B cell (primary cell): ENCODE measurements around the gene STOML1. TPM values are rescaled to one million over a fixed set of nuclear protein-coding genes. Genes with fewer than 3 reads are reported as not detected.

Experiments
- ATAC-seq: fragments of 200-7000 bp; cut with Tn5 transposase; one replicate; pipeline ENCODE4 v1.10.0; 2021; ENCODE audit warnings: low read depth, mild to moderate bottlenecking, moderate number of reproducible peaks, moderate library complexity
- CTCF ChIA-PET: fragments of 350-600 bp; sonication (Branson Sonifier 250); formaldehyde crosslinking; loops from one replicate; lab custom pipeline; 2021; ENCODE audit warnings: antibody characterized with exemption, inconsistent platforms; lab: Charles Lee
- POLR2A ChIA-PET: fragments of 350-600 bp; sonication (Branson Sonifier 250); formaldehyde crosslinking; loops from one replicate; lab custom pipeline; 2021; ENCODE audit warnings: antibody characterized with exemption; lab: Charles Lee
- DNase-seq: peaks from one replicate; pipeline ENCODE4 v3.0.0; 2013
- H2AFZ ChIP-seq: 2 replicates; pipeline ENCODE4 v1.6.1; 2012; ENCODE audit warnings: mild to moderate bottlenecking, low read depth, low read length; ENCODE audit not compliant: insufficient read depth, poor library complexity, severe bottlenecking
- H3K27ac ChIP-seq, 2 donors: 1 replicate in 1 of 2; 2 replicates in 1 of 2; pipeline ENCODE4 v1.5.1; 2012 to 2013; ENCODE audit warnings: low read length in 2 of 2, mild to moderate bottlenecking in 2 of 2, moderate library complexity in 1 of 2
- H3K27me3 ChIP-seq, 4 experiments: fragments of 200-600 bp in 1 of 4; sonication (generic) in 1 of 4; replicated peaks in 1 of 4; 1 replicate in 2 of 4; 2 replicates in 2 of 4; pipeline versions ENCODE4 v1.6.1 to v1.7.0; 2013 to 2016; ENCODE audit warnings: low read length in 3 of 4, mild to moderate bottlenecking in 2 of 4, mixed read lengths in 1 of 4, moderate library complexity in 1 of 4; ENCODE audit not compliant: insufficient read depth in 4 of 4, control insufficient read depth in 3 of 4; ENCODE audit errors: control extremely low read depth in 1 of 4
- H3K36me3 ChIP-seq, 2 experiments: replicated peaks in 1 of 2; 1 replicate in 1 of 2; 2 replicates in 1 of 2; pipeline versions ENCODE4 v1.6.1 to v1.7.1; 2013; ENCODE audit warnings: low read length in 1 of 2; ENCODE audit not compliant: insufficient read depth in 2 of 2, control insufficient read depth in 1 of 2; ENCODE audit errors: control extremely low read depth in 1 of 2, extremely low read depth in 1 of 2
- H3K4me1 ChIP-seq, 2 donors: fragments of 200-600 bp in 1 of 2; sonication (generic) in 1 of 2; 1 replicate in 1 of 2; 2 replicates in 1 of 2; pipeline versions ENCODE4 v1.5.1 to v1.6.1; 2013 to 2017; ENCODE audit warnings: low read length in 2 of 2; ENCODE audit not compliant: control insufficient read depth in 2 of 2, insufficient read depth in 2 of 2
- H3K4me2 ChIP-seq: replicated peaks from 2 replicates; pipeline ENCODE3; 2012; ENCODE audit warnings: mild to moderate bottlenecking, low read depth, low read length; ENCODE audit not compliant: poor library complexity, severe bottlenecking
- H3K4me3 ChIP-seq, 5 experiments: fragments of 200-600 bp in 1 of 5; sonication (generic) in 1 of 5; 1 replicate in 3 of 5; 2 replicates in 2 of 5; pipeline versions ENCODE4 v1.5.1 to v1.7.0; 2011 to 2016; ENCODE audit warnings: low read length in 4 of 5, mild to moderate bottlenecking in 4 of 5, low read depth in 2 of 5, control low read depth in 1 of 5, moderate library complexity in 1 of 5; ENCODE audit not compliant: insufficient read depth in 1 of 5; ENCODE audit errors: control extremely low read depth in 1 of 5, extremely low read depth in 1 of 5
- H3K79me2 ChIP-seq: fragments of 200-600 bp; sonication (generic); one replicate; pipeline ENCODE4 v1.6.0; 2016; ENCODE audit warnings: low read length; ENCODE audit not compliant: control insufficient read depth, insufficient read depth
- H3K9ac ChIP-seq: fragments of 200-600 bp; sonication (generic); 2 replicates; pipeline ENCODE4 v1.6.1; 2017; ENCODE audit warnings: mild to moderate bottlenecking, low read length, moderate library complexity
- H3K9me3 ChIP-seq, 3 donors: one replicate each; pipeline versions ENCODE4 v1.6.1 to v1.7.1; 2013; ENCODE audit warnings: low read length in 2 of 3; ENCODE audit not compliant: control insufficient read depth in 2 of 3, insufficient read depth in 1 of 3; ENCODE audit errors: control extremely low read depth in 1 of 3
- H4K20me1 ChIP-seq: 2 replicates; pipeline ENCODE4 v1.6.0; 2012; ENCODE audit warnings: mild to moderate bottlenecking, low read length; ENCODE audit not compliant: insufficient read depth, control insufficient read depth, poor library complexity, severe bottlenecking
- H3K27ac Mint-ChIP-seq: one replicate; pipeline ENCODE4 v1.8.0; 2021; ENCODE audit warnings: mixed read lengths
- H3K27me3 Mint-ChIP-seq: one replicate; pipeline ENCODE4 v1.8.0; 2021; ENCODE audit warnings: mixed read lengths
- H3K4me1 Mint-ChIP-seq: one replicate; pipeline ENCODE4 v1.8.0; 2021; ENCODE audit warnings: mixed read lengths
- H3K4me3 Mint-ChIP-seq: one replicate; pipeline ENCODE4 v1.8.0; 2021; ENCODE audit warnings: mixed read lengths
- H3K9me3 Mint-ChIP-seq: one replicate; pipeline ENCODE4 v1.8.0; 2022; ENCODE audit warnings: mixed read lengths; ENCODE audit not compliant: insufficient read depth
- EZH2 ChIP-seq: IDR thresholded peaks from 2 replicates; pipeline ENCODE4 v1.6.1; 2012; ENCODE audit warnings: borderline replicate concordance, low read depth, mild to moderate bottlenecking, moderate library complexity, low read length; ENCODE audit not compliant: insufficient read depth, poor library complexity, severe bottlenecking
- WGBS: methylation state at CpG from one replicate; pipeline ENCODE4 v1.1.5; 2013; ENCODE audit warnings: missing lambda C conversion rate; ENCODE audit not compliant: insufficient coverage; 5-methylcytosine and 5-hydroxymethylcytosine counted together
- intact Hi-C: fragments of 100-400 bp; cut with micrococcal nuclease; formaldehyde crosslinking; loops from one replicate; pipeline ENCODE4 v1.10.0; 2022
- polyA plus RNA-seq: library from polyadenylated mRNA; depleted of rRNA; stranded (reverse); fragments of >200 nt; gene quantifications from 2 replicates; pipeline ENCODE4 v1.2.3, GENCODE V29; 2012
- total RNA-seq, 2 donors: library from RNA; stranded (reverse); fragments of 120-200 nt in 1 of 2; gene quantifications; 1 replicate in 1 of 2; 2 replicates in 1 of 2; pipeline versions ENCODE4 v1.2.3 to v1.2.4, GENCODE V29; 2013 to 2022
- TF ChIP-seq, protein P1 (sequence below): fragments of 200-600 bp; IDR thresholded peaks from one replicate; pipeline ENCODE4 v1.8.0; 2022; ENCODE audit warnings: antibody characterized with exemption, mild to moderate bottlenecking

STOML1 gene
- total and polyA plus RNA-seq, 2 donors (not counting 1 experiment from before 2014, with no cell fraction given), result 6.2 to 11.3 TPM

DNA sequence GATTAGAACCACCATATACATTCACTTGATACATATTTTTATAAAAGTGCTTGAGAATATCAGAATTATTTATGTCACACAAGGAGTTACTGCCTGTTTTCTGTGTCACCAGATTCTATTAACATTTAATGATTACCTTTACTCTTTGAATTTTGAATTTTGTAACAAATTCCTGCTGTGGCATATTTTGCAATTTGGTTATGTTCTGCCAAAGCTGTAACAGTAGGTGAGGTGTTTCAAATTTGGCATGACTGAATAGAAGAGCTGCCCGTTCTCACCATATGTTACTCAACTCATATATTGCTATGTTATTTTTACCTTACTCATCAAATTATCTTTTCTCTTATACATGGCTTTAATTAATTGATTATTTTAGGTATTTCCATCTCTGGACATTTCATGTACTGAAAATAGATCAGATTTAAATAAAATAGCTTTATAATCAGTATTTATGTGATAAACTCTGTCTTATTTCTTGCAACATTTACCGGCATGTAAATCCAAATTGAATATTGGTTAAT, 21.3 kb upstream of the STOML1 start:
- H3K36me3 ChIP-seq, result peaks cover 0 to 36% of the 10 kb centered on the region in 2 experiments
- Mint-ChIP-seq H3K4me1 (peaks cover 34% of the 10 kb centered on the region), H3K27ac (no peak overlapping the region), H3K9me3 (no peaks in the 10 kb centered on the region), H3K27me3 (no peaks in the 10 kb centered on the region), H3K4me3 (no peak overlapping the region)
- peaks cover 94% of the 10 kb centered on the region for H3K79me2 ChIP-seq
- H3K4me2 ChIP-seq, result no peak overlapping the region
- no peak for TF ChIP-seq EZH2
- TF ChIP-seq, protein P1, sequence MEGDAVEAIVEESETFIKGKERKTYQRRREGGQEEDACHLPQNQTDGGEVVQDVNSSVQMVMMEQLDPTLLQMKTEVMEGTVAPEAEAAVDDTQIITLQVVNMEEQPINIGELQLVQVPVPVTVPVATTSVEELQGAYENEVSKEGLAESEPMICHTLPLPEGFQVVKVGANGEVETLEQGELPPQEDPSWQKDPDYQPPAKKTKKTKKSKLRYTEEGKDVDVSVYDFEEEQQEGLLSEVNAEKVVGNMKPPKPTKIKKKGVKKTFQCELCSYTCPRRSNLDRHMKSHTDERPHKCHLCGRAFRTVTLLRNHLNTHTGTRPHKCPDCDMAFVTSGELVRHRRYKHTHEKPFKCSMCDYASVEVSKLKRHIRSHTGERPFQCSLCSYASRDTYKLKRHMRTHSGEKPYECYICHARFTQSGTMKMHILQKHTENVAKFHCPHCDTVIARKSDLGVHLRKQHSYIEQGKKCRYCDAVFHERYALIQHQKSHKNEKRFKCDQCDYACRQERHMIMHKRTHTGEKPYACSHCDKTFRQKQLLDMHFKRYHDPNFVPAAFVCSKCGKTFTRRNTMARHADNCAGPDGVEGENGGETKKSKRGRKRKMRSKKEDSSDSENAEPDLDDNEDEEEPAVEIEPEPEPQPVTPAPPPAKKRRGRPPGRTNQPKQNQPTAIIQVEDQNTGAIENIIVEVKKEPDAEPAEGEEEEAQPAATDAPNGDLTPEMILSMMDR, result no peak
- no peak for DNase-seq
- WGBS, result no CpG with 5 or more reads among the region's 2 CpGs
- POLR2A ChIA-PET, result no interaction called here
- H3K27ac ChIP-seq, result no peak overlapping the region
- H3K27me3 ChIP-seq, result no peaks in the 10 kb centered on the region
- CTCF ChIA-PET, result interaction anchor here (1.7 kb wide), 1 partner anchor 19 kb away, joined by 4 read pairs; the partner anchor contains the start of gene PML
- H3K9me3 ChIP-seq, result peaks cover 0 to 3% (median 0%) of the 10 kb centered on the region in 3 donors
- H3K4me3 ChIP-seq, result no peak overlapping the region
- H3K4me1 ChIP-seq, result peaks cover 5 to 23% of the 10 kb centered on the region in 2 donors
- no peak overlapping the region for H3K9ac ChIP-seq
- peaks cover 60% of the 10 kb centered on the region for H4K20me1 ChIP-seq
- H2AFZ ChIP-seq, result no peak overlapping the region
- ATAC-seq, result no peak
- intact Hi-C loops, result no loop called here

- Histone ChIP-seq H3K9ac (no peak overlapping the region), H3K27me3 (no peaks in the 10 kb centered on the region), H3K27ac (no peak overlapping the region), H3K36me3 (peaks cover 0 to 32% of the 10 kb centered on the region in 2 experiments), H3K79me2 (peaks cover 97% of the 10 kb centered on the region), H3K9me3 (peaks cover 0 to 3% (median 0%) of the 10 kb centered on the region in 3 donors), H2AFZ (no peak overlapping the region), H3K4me3 (no peak overlapping the region), H3K4me1 (peaks cover 22 to 41% of the 10 kb centered on the region in 2 donors), H3K4me2 (no peak overlapping the region), H4K20me1 (peaks cover 54% of the 10 kb centered on the region)
- Mint-ChIP-seq H3K27me3 (no peaks in the 10 kb centered on the region), H3K4me3 (no peak overlapping the region), H3K27ac (no peak overlapping the region), H3K4me1 (peaks cover 51% of the 10 kb centered on the region), H3K9me3 (no peaks in the 10 kb centered on the region)
- ATAC-seq (no peak), DNase-seq (no peak)
- WGBS, result 32% methylated on average over 2 of the region's 2 CpGs
- intact Hi-C loops, result no loop called here
- ChIA-PET CTCF (interaction anchor here (1.4 to 2.2 kb wide), 4 partner anchors 17 to 39 kb away, joined by 4 to 9 read pairs (median 6); partner anchors contain the start of gene PML), POLR2A (no interaction called here)
- TF ChIP-seq, protein P1, result no peak
- no peak for TF ChIP-seq EZH2
Measured at GRCh38 chr15:74011610-74012009, 19.5 kb upstream of the STOML1 start.
